GM19035 (cell line): ENCODE measurements around the gene WWC1.
"Not testable (repeated sequence)": the region's sequence is repeated elsewhere in the genome, so short reads cannot be mapped to it uniquely, and the experiment has no call there.

Experiments used
- ATAC-seq: cut with Tn5 transposase; IDR thresholded peaks from one replicate; pipeline ENCODE4 v1.9.1; 2021; ENCODE audit not compliant: unreplicated experiment

WWC1 gene

GRCh38 chr5:168434001-168434400 is 142.6 kb downstream of the WWC1 start:
- no peak for ATAC-seq

DNA sequence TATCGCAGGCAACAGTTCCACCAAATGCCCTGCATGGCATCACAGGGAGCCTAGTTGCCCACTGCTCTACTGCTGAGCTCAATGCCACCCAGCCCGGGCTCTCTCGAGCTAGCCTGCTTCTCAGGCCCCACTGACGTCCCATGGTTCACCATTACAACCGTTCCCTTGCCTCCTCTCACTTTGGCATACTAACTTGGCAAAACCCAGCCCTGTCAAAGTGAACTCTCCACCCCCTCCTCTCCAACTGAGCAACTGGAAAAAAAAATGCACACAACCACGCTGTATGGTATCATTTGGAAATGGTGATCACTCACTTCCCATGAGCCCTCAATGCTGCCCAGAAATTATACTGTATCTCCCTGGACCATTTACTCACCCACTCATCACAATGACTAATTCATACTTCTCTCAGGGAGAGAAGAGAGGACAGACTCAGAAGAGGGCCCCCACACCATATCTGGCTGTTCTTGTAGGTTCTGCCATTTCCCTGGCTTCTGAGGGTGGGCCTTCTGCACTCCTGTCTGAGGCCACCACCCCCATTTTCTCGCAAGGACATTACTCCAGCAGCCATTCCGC is 143.4 kb downstream of the WWC1 start:
- no peak for ATAC-seq

- not testable (repeated sequence) for ATAC-seq
These were observed 143.9 kb downstream of the WWC1 start for GRCh38 chr5:168435340-168435739.

- ATAC-seq = no peak
These were observed 146.9 kb downstream of the WWC1 start for GRCh38 chr5:168438349-168438748.

GRCh38 chr5:168443533-168443932 is 152.1 kb downstream of the WWC1 start:
- no peak for ATAC-seq

GRCh38 chr5:168443950-168444700 is 152.7 kb downstream of the WWC1 start:
- ATAC-seq = no peak

DNA sequence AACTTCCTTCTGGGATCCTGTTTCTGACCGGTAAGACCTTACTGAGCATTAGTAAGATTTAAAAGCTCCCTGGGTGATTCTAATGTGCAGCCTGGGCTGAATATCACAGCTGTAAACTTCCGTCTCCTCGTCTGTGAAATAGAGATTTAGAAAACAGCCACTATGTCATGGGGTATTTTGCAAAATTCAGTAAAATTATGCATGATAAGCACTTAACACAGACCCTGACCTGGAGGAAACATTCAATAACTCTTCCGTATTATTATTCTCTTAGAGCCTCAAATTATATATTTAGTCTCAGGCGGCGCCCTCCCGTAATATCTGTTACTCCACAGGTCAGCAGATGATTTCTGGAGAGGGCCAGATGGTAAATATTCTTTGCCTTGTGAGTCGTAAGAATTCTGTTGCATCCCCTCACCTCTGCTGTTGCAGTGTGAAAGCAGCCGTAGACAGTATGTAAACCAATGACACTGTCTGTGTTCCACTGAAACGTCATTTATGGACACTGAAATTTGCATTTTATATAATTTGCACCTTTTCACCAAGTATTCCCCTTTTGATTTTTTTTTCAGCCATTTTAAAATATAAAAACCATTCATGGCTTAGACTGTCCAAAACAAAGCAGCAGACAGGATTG is 155.7 kb downstream of the WWC1 start:
- no peak for ATAC-seq

GRCh38 chr5:168447808-168448207 is 156.4 kb downstream of the WWC1 start:
- no peak for ATAC-seq

DNA sequence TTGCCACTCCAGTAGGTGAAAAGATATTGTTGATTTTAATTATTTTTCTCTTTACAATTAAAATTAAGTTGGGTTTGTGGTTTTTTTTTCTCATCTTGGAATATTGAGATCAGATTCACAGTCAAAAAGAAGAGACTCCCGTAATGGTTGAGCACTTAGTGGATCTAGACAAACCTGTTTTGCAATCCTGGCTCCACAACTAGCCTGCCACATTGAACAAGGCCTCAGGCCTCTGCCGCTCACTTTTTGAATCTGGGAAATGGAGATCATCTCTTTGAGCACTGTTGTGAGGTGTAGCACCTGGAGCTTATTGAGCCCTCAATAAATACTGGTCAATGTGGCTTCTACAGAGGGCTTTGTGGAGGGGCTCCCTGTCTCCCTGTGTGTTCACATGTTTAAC is 157.7 kb downstream of the WWC1 start:
- no peak for ATAC-seq

DNA sequence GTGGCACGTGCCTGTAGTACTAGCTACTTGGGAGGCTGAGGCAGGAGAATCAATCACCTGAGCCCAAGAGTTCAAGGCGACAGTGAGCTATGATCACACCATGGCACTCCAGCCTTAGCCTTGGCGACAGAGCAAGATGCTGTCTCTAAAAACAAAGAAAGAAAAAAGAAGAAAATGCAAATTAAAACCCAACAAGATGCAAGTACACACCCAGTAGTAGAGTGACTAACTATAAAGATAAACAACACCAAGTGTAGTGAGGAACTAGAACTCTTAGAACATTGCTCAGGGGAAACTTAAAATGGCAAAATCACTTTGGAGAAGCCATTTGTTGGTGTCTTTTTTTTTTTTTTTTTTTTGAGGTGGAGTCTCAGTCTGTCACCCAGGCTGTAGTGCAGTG is 160.1 kb downstream of the WWC1 start:
- ATAC-seq = no peak

DNA sequence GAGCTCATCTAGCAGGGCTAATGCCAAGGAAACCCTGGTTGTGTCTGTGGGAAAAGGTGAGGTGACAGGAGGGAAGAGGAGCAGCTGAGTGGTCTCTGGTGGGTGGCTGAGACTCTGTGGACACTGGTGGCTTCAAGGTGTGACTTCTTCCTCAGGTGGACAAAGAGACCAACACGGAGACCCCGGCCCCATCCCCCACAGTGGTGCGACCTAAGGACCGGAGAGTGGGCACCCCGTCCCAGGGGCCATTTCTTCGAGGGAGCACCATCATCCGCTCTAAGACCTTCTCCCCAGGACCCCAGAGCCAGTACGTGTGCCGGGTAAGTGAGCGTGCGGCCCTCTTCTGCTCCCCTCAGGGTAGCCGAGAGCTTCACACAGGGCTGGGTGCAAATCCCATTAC is 163.8 kb downstream of the WWC1 start:
- ATAC-seq = no peak

DNA sequence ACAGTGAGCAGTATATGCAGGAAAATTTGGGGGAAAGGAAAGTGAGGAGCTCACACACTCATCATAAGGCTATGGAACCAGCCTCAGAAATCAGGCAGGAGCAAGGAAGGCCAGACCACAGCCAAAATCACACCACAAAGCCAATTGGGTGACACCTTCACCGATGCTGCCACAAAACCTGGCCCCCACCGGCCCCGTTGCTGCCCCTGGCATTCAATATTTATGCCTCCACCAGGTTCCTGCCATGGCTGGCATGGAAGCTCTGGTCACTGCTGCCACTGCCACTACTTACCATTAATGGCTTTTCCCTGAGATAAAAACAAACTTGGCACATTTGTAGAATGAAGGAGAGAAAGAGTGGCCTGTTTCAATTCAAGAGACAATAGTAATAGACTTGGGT is 166.1 kb downstream of the WWC1 start:
- no peak for ATAC-seq

DNA sequence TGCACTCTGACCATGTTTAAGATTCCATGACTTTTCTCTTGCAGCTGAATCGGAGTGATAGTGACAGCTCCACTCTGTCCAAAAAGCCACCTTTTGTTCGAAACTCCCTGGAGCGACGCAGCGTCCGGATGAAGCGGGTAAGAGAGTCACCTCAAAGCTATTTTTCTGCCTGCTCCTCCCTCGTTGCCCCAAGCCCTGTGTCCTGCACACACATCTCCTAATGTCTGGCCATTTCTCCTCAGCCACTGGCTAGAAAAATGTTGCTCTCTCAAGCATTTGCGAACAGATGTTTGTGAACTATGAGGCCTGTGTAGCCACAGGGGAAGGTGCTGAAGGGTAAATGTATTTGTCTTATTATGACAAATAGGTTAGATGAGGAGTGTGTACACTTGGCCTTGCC is 169.2 kb downstream of the WWC1 start:
- ATAC-seq = no peak

DNA sequence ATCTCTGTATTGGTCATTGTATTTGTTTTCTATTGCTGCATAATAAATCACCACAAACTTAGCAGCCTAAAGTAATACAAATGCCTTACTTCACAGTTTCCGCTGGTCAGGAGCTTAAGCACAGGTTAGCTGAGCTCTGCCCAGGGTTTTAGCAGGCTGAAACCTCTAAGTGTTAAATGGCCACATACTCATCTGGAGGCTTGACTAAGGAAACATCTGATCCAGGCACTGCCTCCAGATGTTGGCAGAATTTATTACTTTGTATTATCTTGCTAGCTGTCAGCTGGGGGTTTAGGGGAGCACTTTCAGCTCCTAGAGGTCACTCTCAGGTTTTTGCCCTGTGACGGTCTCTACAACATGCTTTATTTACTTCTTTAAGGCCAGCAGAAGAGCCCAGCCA is 171.6 kb downstream of the WWC1 start:
- no peak for ATAC-seq

DNA sequence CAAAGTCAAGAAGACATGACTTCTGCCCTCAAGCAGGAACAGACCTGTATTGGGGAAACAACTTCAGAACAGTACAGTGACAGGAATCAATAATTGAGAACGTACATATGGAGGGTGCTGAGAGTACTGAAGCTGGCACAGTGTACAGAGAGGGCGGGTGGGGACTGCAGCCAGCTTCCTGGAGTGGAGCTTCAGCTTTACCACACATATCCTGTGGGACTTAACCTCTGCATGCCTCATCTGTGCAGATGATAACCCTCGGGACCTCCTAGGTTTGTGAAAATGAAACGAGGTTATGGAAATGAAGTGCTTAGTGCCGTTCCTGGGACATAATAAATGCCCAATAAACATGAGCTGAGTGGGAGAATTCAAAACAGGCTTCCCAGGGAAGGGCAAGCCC is 172.8 kb downstream of the WWC1 start:
- no peak for ATAC-seq

DNA sequence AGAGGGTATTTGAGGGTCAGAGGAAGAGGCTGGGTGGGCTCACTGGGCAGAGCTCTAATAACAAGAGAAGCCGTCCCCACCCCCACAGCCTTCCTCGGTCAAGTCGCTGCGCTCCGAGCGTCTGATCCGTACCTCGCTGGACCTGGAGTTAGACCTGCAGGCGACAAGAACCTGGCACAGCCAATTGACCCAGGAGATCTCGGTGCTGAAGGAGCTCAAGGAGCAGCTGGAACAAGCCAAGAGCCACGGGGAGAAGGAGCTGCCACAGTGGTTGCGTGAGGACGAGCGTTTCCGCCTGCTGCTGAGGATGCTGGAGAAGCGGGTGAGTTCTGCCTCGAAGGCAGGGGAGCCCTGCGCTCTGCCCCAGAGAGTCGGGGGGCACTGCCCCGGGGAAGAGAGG is 173.2 kb downstream of the WWC1 start:
- no peak for ATAC-seq

GRCh38 chr5:168467755-168468330 is 176.4 kb downstream of the WWC1 start:
- no peak for ATAC-seq

DNA sequence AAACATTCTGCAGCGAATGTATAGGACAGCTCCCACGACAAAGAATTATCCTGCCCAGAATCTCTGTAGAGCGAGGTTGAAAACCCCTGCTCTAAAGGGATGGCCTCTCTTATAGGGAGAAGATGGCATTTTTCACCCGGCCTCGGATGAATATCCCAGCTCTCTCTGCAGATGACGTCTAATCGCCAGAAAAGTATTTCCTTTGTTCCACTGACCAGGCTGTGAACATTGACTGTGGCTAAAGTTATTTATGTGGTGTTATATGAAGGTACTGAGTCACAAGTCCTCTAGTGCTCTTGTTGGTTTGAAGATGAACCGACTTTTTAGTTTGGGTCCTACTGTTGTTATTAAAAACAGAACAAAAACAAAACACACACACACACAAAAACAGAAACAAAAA is 177.4 kb downstream of the WWC1 start:
- no peak for ATAC-seq

- no peak for ATAC-seq
These were observed 178.4 kb downstream of the WWC1 start for GRCh38 chr5:168469816-168470215.

DNA sequence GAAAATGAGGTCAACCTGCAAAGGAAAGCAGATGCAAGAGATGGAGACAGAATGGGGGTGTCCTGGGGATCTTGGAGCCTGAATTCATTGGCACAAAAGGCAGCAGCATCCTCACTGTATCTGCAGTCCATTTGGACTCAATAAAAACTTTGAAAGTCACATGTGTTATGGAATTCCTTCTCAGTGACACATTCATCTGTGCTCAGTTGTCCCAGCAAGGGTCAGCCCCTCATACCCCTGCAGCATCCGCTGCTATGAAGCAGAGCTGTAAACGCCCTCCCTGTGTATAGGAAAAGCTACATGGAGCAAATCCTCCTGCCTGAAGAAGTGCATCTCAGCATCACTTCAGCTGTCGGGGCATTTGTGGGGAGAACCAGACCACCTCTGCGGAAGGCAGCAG is 180.3 kb downstream of the WWC1 start:
- ATAC-seq = no peak

DNA sequence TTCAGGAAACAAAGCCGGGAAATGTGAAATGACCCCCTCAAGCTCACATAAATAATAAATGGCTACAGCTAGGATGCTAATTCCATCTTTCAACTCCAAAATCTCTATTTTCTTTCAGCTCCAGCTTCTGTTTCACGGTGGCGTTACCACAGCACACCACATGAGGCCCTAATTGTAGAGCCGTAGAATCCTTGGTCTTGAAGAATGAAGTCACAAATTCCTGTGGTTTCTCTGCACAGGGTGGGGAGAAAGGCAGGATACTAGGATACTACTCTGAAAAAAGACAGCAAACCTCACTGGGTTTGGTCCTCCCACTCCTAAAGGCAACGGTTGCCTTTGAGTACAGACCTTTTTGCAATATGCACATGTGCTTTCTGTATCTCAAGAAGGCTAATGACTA is 180.9 kb downstream of the WWC1 start:
- no peak for ATAC-seq

DNA sequence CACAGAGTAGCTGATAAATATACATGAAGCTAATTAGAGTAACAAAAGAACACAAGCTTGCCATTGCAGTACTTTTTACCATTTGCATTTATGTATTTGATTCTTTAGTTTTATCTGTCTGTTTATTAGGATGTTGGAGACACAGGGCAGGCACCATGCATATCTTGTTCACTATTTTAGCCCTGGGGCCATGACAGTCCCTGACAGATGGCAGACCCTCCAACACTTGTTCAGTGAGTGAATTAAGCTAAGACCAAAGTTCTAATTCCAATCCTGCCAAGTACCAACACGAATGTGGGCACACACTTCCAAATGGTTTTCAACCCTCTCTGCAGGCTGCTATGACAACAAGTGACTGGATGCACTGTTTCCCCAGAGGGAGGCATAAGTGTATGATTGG is 182.9 kb downstream of the WWC1 start:
- no peak for ATAC-seq
